ENCODE results near the gene ECHDC3.

DNA sequence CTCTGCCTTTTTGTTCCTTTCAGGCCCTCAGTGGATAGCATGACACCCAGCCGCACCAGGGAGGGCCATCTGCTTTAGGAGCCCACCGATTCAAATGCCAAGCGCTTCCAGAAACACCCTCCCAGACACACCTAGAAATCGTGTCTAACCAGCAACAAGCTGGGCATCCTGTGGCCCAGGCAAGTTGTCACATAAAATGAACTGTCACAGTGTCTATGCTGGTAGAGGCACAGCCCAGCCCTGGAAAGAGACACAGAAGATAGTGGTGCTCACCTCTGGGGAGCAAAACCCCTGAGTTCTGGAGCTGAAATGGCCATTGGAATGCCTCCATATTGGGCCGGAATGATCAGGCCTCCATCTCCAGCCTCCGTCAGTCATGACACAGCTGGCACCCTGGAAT, 38.9 kb downstream of the ECHDC3 start:
- TF ChIP-seq POLR2A (IDR thresholded peaks at IDR 0.05; ENCODE audit: low read length), result no peak
- TF ChIP-seq HDAC2 (IDR thresholded peaks at IDR 0.05), result no peak
- no peak for TF ChIP-seq RFX5 (IDR thresholded peaks at IDR 0.05)
- no peak for TF ChIP-seq CEBPB (IDR thresholded peaks at IDR 0.05)
- TF ChIP-seq, protein P1, sequence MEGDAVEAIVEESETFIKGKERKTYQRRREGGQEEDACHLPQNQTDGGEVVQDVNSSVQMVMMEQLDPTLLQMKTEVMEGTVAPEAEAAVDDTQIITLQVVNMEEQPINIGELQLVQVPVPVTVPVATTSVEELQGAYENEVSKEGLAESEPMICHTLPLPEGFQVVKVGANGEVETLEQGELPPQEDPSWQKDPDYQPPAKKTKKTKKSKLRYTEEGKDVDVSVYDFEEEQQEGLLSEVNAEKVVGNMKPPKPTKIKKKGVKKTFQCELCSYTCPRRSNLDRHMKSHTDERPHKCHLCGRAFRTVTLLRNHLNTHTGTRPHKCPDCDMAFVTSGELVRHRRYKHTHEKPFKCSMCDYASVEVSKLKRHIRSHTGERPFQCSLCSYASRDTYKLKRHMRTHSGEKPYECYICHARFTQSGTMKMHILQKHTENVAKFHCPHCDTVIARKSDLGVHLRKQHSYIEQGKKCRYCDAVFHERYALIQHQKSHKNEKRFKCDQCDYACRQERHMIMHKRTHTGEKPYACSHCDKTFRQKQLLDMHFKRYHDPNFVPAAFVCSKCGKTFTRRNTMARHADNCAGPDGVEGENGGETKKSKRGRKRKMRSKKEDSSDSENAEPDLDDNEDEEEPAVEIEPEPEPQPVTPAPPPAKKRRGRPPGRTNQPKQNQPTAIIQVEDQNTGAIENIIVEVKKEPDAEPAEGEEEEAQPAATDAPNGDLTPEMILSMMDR (IDR thresholded peaks at IDR 0.05), result no peak
